NCI-H187 (cell line): ENCODE results near the gene GALNT17.
A peak's percentile ranks its signal among the peaks of the same experiment; 100 is the strongest.

Experiments used
- DNase-seq, 2 experiments: peaks; one replicate each; lab custom pipeline; 2025; lab: John Stamatoyannopoulos, UW

GALNT17 gene

GRCh38 chr7:71461572-71461971, 329.6 kb downstream of the GALNT17 start:
- no peak for DNase-seq

- DNase-seq: no peak
Measured at GRCh38 chr7:71465741-71466189, 333.8 kb downstream of the GALNT17 start.

GRCh38 chr7:71466448-71467145, 334.7 kb downstream of the GALNT17 start:
- no peak for DNase-seq

GRCh38 chr7:71470326-71470725, 338.4 kb downstream of the GALNT17 start:
- DNase-seq: no peak

GRCh38 chr7:71470830-71471229, 338.9 kb downstream of the GALNT17 start:
- no peak for DNase-seq

GRCh38 chr7:71472962-71473361, 341.0 kb downstream of the GALNT17 start:
- no peak for DNase-seq

GRCh38 chr7:71473366-71473967, 341.5 kb downstream of the GALNT17 start:
- DNase-seq: no peak

- DNase-seq: no peak
Measured at GRCh38 chr7:71477441-71477840, 345.5 kb downstream of the GALNT17 start.

- no peak for DNase-seq
Measured at GRCh38 chr7:71479231-71479630, 347.3 kb downstream of the GALNT17 start.

GRCh38 chr7:71480791-71481190, 348.8 kb downstream of the GALNT17 start:
- DNase-seq: no peak

GRCh38 chr7:71482284-71482683, 350.3 kb downstream of the GALNT17 start:
- DNase-seq: peak; percentile 88 to 97

- DNase-seq: no peak
Measured at GRCh38 chr7:71484380-71484779, 352.4 kb downstream of the GALNT17 start.

GRCh38 chr7:71485586-71485985, 353.6 kb downstream of the GALNT17 start:
- DNase-seq: no peak

GRCh38 chr7:71486414-71486813, 354.5 kb downstream of the GALNT17 start:
- DNase-seq: no peak

GRCh38 chr7:71486856-71487628, 355.1 kb downstream of the GALNT17 start:
- DNase-seq: no peak

GRCh38 chr7:71488308-71488707, 356.4 kb downstream of the GALNT17 start:
- no peak for DNase-seq

GRCh38 chr7:71491336-71491735, 359.4 kb downstream of the GALNT17 start:
- DNase-seq: no peak

GRCh38 chr7:71495828-71496227, 363.9 kb downstream of the GALNT17 start:
- no peak for DNase-seq

- no peak for DNase-seq
Measured at GRCh38 chr7:71497256-71497946, 365.5 kb downstream of the GALNT17 start.

GRCh38 chr7:71498381-71498780, 366.4 kb downstream of the GALNT17 start:
- DNase-seq: no peak

- DNase-seq: no peak
Measured at GRCh38 chr7:71504697-71505441, 372.9 kb downstream of the GALNT17 start.

- no peak for DNase-seq
Measured at GRCh38 chr7:71506822-71507221, 374.9 kb downstream of the GALNT17 start.
